ENCODE measurements around the gene PRDM16.

The PRDM16 gene

DNA sequence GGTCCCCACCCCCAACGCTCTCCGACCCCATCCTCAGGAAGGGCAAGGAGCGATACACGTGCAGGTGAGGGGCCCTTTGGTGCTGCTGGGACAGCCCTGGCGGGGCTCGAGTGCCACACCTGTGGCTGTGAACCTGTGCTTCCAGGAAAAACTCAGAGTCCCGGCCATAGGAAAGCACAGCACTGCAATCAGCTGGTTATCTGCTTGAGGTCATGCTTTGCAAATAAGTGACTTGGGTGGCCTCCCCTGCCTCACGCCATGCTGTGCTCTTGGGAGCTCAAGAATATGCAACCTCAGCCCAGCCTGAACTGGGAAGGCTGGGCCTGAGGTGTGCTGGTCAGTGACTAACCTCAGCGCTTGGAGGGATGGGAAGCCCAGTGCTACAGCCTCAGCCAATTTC, 348.9 kb downstream of the PRDM16 start:
- DNase-seq (ENCODE audit: low spot score), result no peak
- TF ChIP-seq, protein P1, sequence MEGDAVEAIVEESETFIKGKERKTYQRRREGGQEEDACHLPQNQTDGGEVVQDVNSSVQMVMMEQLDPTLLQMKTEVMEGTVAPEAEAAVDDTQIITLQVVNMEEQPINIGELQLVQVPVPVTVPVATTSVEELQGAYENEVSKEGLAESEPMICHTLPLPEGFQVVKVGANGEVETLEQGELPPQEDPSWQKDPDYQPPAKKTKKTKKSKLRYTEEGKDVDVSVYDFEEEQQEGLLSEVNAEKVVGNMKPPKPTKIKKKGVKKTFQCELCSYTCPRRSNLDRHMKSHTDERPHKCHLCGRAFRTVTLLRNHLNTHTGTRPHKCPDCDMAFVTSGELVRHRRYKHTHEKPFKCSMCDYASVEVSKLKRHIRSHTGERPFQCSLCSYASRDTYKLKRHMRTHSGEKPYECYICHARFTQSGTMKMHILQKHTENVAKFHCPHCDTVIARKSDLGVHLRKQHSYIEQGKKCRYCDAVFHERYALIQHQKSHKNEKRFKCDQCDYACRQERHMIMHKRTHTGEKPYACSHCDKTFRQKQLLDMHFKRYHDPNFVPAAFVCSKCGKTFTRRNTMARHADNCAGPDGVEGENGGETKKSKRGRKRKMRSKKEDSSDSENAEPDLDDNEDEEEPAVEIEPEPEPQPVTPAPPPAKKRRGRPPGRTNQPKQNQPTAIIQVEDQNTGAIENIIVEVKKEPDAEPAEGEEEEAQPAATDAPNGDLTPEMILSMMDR (IDR thresholded peaks at IDR 0.05; ENCODE audit: borderline replicate concordance, control extremely low read depth, extremely low read depth, insufficient read depth, missing control alignments), result no peak
- in situ Hi-C loops (cut with MboI; ENCODE audit: low sequenced_read_pairs, unreplicated experiment), result no loop called here

DNA sequence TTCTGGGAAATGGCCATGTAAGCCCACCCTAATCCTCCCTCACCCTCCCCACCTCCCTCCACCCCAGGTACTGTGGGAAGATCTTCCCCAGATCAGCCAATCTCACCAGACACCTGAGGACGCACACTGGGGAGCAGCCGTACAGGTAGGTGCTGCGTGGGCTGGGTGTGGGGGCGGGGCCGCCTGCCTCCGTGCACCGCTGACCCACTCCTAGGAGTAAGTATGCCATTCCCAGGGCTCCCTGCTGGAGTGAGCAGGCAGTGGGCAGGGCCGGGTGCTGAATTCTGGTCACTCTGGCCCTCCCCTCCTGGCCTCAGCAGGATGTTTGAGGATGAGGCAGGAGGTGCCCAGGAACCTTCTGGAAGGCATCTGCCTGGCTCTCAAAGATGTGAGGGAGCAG, 349.6 kb downstream of the PRDM16 start:
- TF ChIP-seq, protein P1 (IDR thresholded peaks at IDR 0.05; ENCODE audit: borderline replicate concordance, control extremely low read depth, extremely low read depth, insufficient read depth, missing control alignments), result no peak
- DNase-seq (ENCODE audit: low spot score), result no peak
- in situ Hi-C loops (cut with MboI; ENCODE audit: low sequenced_read_pairs, unreplicated experiment), result no loop called here

DNA sequence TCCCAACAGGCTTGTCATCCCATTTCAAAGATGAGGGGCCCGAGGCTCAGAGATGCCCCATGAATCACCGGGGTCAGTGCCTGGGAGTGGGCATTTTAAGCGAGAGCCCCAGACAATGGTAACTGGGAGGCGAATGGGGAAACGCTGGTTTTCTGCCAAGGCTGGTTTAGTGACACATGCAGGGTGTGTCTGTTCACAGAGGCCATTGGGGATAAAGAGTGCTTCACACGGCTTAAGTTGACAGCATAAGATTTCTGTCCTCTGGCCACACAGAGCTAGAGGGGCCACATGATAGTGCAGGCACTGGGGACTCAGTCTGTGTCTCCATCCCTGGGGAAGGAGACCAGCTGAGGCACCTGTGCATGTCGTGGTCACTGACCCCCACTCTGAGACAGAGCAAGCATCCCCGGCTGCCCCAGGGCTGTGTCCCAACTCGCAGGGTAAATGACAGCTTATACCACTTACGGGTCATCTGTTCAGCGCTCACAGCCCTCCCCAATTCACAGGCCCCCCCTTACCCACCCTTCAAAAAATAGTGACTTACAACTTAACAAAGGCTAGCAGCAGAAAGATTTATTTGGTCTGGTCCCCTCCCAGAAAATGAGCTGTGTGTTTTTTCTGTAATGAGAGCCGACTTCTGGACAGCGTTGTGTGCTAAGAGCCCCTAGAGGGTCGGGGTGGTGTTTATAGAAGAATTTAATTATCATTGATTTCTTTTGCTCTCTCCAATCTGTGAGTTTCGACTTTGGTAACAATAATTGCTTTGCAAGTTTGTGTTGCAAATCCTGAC, 350.6 kb downstream of the PRDM16 start:
- TF ChIP-seq, protein P1 (IDR thresholded peaks at IDR 0.05; ENCODE audit: borderline replicate concordance, control extremely low read depth, extremely low read depth, insufficient read depth, missing control alignments), result no peak
- no peak for DNase-seq (ENCODE audit: low spot score)
- in situ Hi-C loops (cut with MboI; ENCODE audit: low sequenced_read_pairs, unreplicated experiment), result no loop called here

DNA sequence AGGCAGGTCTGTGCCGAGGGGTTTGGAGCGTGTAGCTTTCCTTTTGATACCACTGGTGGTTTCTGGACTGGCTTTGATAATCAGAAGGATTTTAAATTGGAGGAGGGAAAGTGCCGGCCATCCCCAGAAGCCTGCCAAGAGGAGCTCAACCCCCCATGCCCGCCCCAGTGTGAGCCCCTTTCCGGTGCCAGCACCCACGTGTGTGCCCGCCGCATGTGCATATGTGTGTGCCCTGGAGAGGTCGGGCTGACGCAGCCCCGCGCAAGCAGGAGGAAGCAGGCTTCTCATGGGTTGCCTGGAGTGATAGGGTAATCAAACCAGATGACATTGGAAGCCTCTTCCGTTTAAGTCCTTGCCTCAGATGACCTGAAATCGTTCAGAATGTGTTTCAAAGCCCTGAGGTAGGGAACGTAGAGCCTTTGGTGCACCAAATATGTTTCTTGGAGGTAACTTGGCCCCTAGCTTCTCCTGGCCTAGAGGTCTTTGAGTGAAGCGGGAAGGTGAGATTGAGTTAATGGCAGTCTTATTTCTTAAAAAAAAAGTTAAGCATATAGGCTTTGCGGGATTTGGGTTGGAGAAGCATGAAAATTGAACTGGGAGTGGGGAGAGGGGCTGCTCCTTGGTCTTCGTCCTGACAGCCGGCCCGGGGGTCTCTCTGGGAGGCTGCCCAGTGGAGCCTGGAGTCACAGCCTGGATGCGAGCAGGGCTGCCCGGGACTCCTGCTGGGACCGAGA, 351.4 kb downstream of the PRDM16 start:
- TF ChIP-seq, protein P1 (IDR thresholded peaks at IDR 0.05; ENCODE audit: borderline replicate concordance, control extremely low read depth, extremely low read depth, insufficient read depth, missing control alignments), result no peak
- DNase-seq (ENCODE audit: low spot score), result no peak
- in situ Hi-C loops (cut with MboI; ENCODE audit: low sequenced_read_pairs, unreplicated experiment), result no loop called here

DNA sequence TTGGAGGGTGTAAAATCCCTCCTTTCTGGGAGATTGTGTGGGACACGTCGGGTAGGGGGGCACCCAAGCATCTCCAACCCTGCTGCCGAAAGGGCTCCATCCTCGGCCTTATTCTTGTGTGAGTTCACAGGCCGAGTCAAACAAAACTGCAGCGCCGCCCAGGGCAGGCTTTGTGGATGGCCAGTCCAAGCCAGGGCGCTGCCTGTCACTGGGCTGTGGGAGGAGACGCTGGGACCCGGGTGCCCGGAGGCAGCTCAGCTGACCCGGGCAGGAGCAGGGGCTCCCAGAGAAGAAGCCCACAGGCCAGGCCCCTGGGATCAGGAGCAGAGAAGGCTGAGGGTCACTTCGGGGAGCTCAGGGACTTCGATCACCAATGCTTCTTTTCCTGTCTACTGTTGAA, 353.6 kb downstream of the PRDM16 start:
- in situ Hi-C loops (cut with MboI; ENCODE audit: low sequenced_read_pairs, unreplicated experiment), result no loop called here
- no peak for DNase-seq (ENCODE audit: low spot score)

DNA sequence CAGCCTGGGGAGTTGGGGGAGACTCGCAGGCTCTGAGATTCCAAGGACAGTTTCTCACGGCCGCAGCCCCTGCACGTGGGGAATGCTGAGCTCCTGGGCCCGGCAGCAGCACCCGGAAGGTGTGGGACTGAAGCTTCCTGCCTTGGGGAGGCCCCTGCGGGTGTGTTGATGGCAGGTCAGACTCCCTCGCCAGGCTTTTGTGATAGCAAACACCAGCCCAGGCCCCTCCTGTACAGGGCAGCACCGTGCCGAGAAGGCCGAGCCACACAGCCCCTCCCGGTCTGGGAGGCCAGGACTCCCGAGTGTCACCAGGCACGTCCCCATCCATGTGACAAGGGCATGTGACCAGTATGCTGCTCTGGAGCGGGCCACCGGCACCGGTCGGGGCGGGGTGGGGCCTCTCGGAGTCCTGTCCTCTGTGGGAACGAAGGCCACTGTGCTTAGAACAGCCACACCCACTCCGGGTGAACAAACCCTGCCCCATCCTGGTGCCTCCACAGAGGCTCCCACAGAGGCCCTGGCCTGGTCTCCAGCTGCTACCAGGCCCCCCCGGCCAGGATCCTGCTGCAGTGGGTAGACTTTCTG, 354.3 kb downstream of the PRDM16 start:
- in situ Hi-C loops (cut with MboI; ENCODE audit: low sequenced_read_pairs, unreplicated experiment), result no loop called here
- DNase-seq (ENCODE audit: low spot score), result no peak
- TF ChIP-seq, protein P1 (IDR thresholded peaks at IDR 0.05; ENCODE audit: borderline replicate concordance, control extremely low read depth, extremely low read depth, insufficient read depth, missing control alignments), result no peak

More for the DNA sequence above, 353.6 kb downstream of the PRDM16 start:
- TF ChIP-seq, protein P1 (IDR thresholded peaks at IDR 0.05; ENCODE audit: borderline replicate concordance, control extremely low read depth, extremely low read depth, insufficient read depth, missing control alignments), result no peak
